Caco-2 (cell line): Measurements from ENCODE around the gene TEX51. TPM values are rescaled to one million over a fixed set of nuclear protein-coding genes. Genes with fewer than 3 reads are reported as not detected.

Experiments
- BruUV-seq: library from RNA; stranded (reverse); fragments of 400-500 nt; replicated peaks from 2 replicates; lab custom pipeline; 2021; lab: Mats Ljungman, UMichigan
- CTCF ChIA-PET: fragments of 300-600 bp; sonication (Branson Sonifier 250); formaldehyde crosslinking; loops from one replicate; lab custom pipeline; 2022; ENCODE audit warnings: antibody characterized with exemption; lab: Charles Lee
- POLR2A ChIA-PET: fragments of 300-600 bp; sonication (Branson Sonifier 250); formaldehyde crosslinking; loops from one replicate; lab custom pipeline; 2022; ENCODE audit warnings: antibody characterized with exemption; lab: Charles Lee
- DNase-seq, 2 experiments: peaks; one replicate each; pipeline versions ENCODE4 v3.0.0 to v3.0.0-alpha.2; 2020 to 2022
- H3K27me3 ChIP-seq: replicated peaks from 2 replicates; pipeline ENCODE4 v1.6.0; 2011; ENCODE audit warnings: low read length; ENCODE audit not compliant: control insufficient read depth, insufficient read depth
- H3K36me3 ChIP-seq: 2 replicates; pipeline ENCODE4 v1.5.1; 2011; ENCODE audit warnings: low read length; ENCODE audit not compliant: control insufficient read depth, insufficient read depth
- H3K4me1 ChIP-seq: fragments of 250-450 bp; sonication (Bioruptor Pico); 2 replicates; pipeline ENCODE4 v1.5.1; 2020; ENCODE audit warnings: mild to moderate bottlenecking
- H3K4me3 ChIP-seq: 2 replicates; pipeline ENCODE4 v1.5.1; 2011; ENCODE audit warnings: low read depth, mild to moderate bottlenecking, control low read depth, low read length
- H3K9me3 ChIP-seq: fragments of 250-450 bp; sonication (Bioruptor Pico); 2 replicates; pipeline ENCODE4 v1.5.1; 2020; ENCODE audit warnings: mild to moderate bottlenecking, moderate library complexity
- H3K27ac Mint-ChIP-seq: one replicate; pipeline ENCODE4 v1.8.0; 2022; ENCODE audit warnings: mixed read lengths; ENCODE audit not compliant: unreplicated experiment
- H3K27me3 Mint-ChIP-seq: one replicate; pipeline ENCODE4 v1.8.0; 2022; ENCODE audit warnings: mixed read lengths; ENCODE audit not compliant: insufficient read depth, unreplicated experiment
- H3K36me3 Mint-ChIP-seq: one replicate; pipeline ENCODE4 v1.8.0; 2022; ENCODE audit warnings: mild to moderate bottlenecking, mixed read lengths; ENCODE audit not compliant: insufficient read depth, unreplicated experiment
- H3K4me1 Mint-ChIP-seq: one replicate; pipeline ENCODE4 v1.8.0; 2022; ENCODE audit warnings: low read depth, mixed read lengths; ENCODE audit not compliant: unreplicated experiment
- H3K4me3 Mint-ChIP-seq: one replicate; pipeline ENCODE4 v1.8.0; 2022; ENCODE audit warnings: mild to moderate bottlenecking, moderate library complexity, mixed read lengths; ENCODE audit not compliant: unreplicated experiment
- H3K9me3 Mint-ChIP-seq: one replicate; pipeline ENCODE4 v1.8.0; 2022; ENCODE audit warnings: mixed read lengths; ENCODE audit not compliant: unreplicated experiment
- CTCF ChIP-seq, 2 experiments: fragments of 200-600 bp in 1 of 2; IDR thresholded peaks; 1 replicate in 1 of 2; 2 replicates in 1 of 2; pipeline versions ENCODE4 v1.5.1 to v1.8.0; 2011 to 2022; ENCODE audit warnings: antibody characterized with exemption in 1 of 2, control low read depth in 1 of 2, inconsistent platforms in 1 of 2, low read depth in 1 of 2, low read length in 1 of 2, mild to moderate bottlenecking in 1 of 2, moderate library complexity in 1 of 2; ENCODE audit not compliant: insufficient read depth in 1 of 2, severe bottlenecking in 1 of 2, unreplicated experiment in 1 of 2
- intact Hi-C: fragments of 100-400 bp; cut with micrococcal nuclease; formaldehyde crosslinking; loops from one replicate; pipeline ENCODE4 v1.10.0; 2022; ENCODE audit not compliant: unreplicated experiment
- total RNA-seq: library from RNA; stranded (reverse); gene quantifications from 2 replicates; pipeline ENCODE4 v1.2.3, GENCODE V29; 2022

The TEX51 gene
- total RNA-seq, 1 experiment from 2014 or later: not detected

GRCh38 chr2:126913881-126914615 is 15.4 kb downstream of the TEX51 start:
- no peaks in the 10 kb centered on the region for H3K36me3 ChIP-seq
- BruUV-seq: no TSS peak
- no peaks in the 10 kb centered on the region for H3K27me3 ChIP-seq
- H3K4me3 ChIP-seq: no peak overlapping the region
- ChIA-PET CTCF (no interaction called here), POLR2A (interaction anchor here (0.6 kb wide), 1 partner anchor 615 kb away, joined by 3 read pairs; no protein-coding TSS in a partner anchor)
- DNase-seq: no peak
- TF ChIP-seq CTCF (IDR thresholded peaks at IDR 0.05; ENCODE audit: insufficient read depth in 1 of 2, low read depth in 1 of 2, low read length in 1 of 2, severe bottlenecking in 1 of 2, unreplicated experiment in 1 of 2): no peak
- H3K4me1 Mint-ChIP-seq: no peaks in the 10 kb centered on the region
- H3K4me1 ChIP-seq: no peaks in the 10 kb centered on the region
- H3K27me3 Mint-ChIP-seq: no peaks in the 10 kb centered on the region
- H3K4me3 Mint-ChIP-seq: no peak overlapping the region
- no peaks in the 10 kb centered on the region for H3K9me3 Mint-ChIP-seq
- H3K36me3 Mint-ChIP-seq: no peaks in the 10 kb centered on the region
- H3K27ac Mint-ChIP-seq: no peak overlapping the region
- intact Hi-C loops: no loop called here
- no peaks in the 10 kb centered on the region for H3K9me3 ChIP-seq

- H3K4me3 Mint-ChIP-seq: no peak overlapping the region
- no TSS peak for BruUV-seq
- DNase-seq: peak in 1 of 2 experiments; percentile 16
- POLR2A ChIA-PET: no interaction called here
- H3K27ac Mint-ChIP-seq: no peak overlapping the region
- H3K9me3 Mint-ChIP-seq: no peaks in the 10 kb centered on the region
- Histone ChIP-seq H3K27me3 (no peaks in the 10 kb centered on the region), H3K9me3 (no peaks in the 10 kb centered on the region), H3K36me3 (no peaks in the 10 kb centered on the region), H3K4me1 (no peaks in the 10 kb centered on the region), H3K4me3 (no peak overlapping the region)
- H3K27me3 Mint-ChIP-seq: no peaks in the 10 kb centered on the region
- CTCF ChIA-PET: no interaction called here
- H3K36me3 Mint-ChIP-seq: no peaks in the 10 kb centered on the region
- TF ChIP-seq CTCF (IDR thresholded peaks at IDR 0.05; ENCODE audit: insufficient read depth in 1 of 2, low read depth in 1 of 2, low read length in 1 of 2, severe bottlenecking in 1 of 2, unreplicated experiment in 1 of 2): no peak
- no peaks in the 10 kb centered on the region for H3K4me1 Mint-ChIP-seq
- intact Hi-C loops: no loop called here
Observed at GRCh38 chr2:126914811-126915500, 16.3 kb downstream of the TEX51 start.

GRCh38 chr2:126915903-126916302 is 17.2 kb downstream of the TEX51 start:
- H3K9me3 Mint-ChIP-seq: no peaks in the 10 kb centered on the region
- no peak overlapping the region for H3K27ac Mint-ChIP-seq
- Histone ChIP-seq H3K9me3 (no peaks in the 10 kb centered on the region), H3K27me3 (no peaks in the 10 kb centered on the region), H3K36me3 (no peaks in the 10 kb centered on the region), H3K4me1 (no peaks in the 10 kb centered on the region), H3K4me3 (no peak overlapping the region)
- no peak overlapping the region for H3K4me3 Mint-ChIP-seq
- no TSS peak for BruUV-seq
- CTCF ChIA-PET: no interaction called here
- DNase-seq: peak in 1 of 2 experiments; percentile 15
- H3K36me3 Mint-ChIP-seq: no peaks in the 10 kb centered on the region
- intact Hi-C loops: no loop called here
- TF ChIP-seq CTCF (IDR thresholded peaks at IDR 0.05; ENCODE audit: insufficient read depth in 1 of 2, low read depth in 1 of 2, low read length in 1 of 2, severe bottlenecking in 1 of 2, unreplicated experiment in 1 of 2): no peak
- H3K27me3 Mint-ChIP-seq: no peaks in the 10 kb centered on the region
- POLR2A ChIA-PET: no interaction called here
- no peaks in the 10 kb centered on the region for H3K4me1 Mint-ChIP-seq
